ENCODE measurements around the gene ZNF763.

DNA sequence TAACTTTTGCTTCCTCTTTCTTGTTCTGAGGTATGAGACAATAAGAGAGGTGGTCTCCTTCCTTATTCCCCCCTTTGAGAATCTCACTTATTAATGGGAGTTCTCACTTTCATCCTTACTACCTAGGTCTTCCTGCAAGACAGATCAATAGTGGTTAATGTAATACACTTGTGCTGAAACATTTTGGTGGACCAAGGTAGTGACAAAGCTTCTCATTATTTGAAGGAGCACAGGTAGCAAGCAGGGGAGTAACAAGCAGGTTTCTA, 22.1 kb upstream of the ZNF763 start:
- TF ChIP-seq POLR2AphosphoS5 (IDR thresholded peaks at IDR 0.05; ENCODE audit: low read depth, low read length) = no peak
- TF ChIP-seq, protein P1, sequence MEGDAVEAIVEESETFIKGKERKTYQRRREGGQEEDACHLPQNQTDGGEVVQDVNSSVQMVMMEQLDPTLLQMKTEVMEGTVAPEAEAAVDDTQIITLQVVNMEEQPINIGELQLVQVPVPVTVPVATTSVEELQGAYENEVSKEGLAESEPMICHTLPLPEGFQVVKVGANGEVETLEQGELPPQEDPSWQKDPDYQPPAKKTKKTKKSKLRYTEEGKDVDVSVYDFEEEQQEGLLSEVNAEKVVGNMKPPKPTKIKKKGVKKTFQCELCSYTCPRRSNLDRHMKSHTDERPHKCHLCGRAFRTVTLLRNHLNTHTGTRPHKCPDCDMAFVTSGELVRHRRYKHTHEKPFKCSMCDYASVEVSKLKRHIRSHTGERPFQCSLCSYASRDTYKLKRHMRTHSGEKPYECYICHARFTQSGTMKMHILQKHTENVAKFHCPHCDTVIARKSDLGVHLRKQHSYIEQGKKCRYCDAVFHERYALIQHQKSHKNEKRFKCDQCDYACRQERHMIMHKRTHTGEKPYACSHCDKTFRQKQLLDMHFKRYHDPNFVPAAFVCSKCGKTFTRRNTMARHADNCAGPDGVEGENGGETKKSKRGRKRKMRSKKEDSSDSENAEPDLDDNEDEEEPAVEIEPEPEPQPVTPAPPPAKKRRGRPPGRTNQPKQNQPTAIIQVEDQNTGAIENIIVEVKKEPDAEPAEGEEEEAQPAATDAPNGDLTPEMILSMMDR (IDR thresholded peaks at IDR 0.05) = no peak
- TF ChIP-seq, protein P2, sequence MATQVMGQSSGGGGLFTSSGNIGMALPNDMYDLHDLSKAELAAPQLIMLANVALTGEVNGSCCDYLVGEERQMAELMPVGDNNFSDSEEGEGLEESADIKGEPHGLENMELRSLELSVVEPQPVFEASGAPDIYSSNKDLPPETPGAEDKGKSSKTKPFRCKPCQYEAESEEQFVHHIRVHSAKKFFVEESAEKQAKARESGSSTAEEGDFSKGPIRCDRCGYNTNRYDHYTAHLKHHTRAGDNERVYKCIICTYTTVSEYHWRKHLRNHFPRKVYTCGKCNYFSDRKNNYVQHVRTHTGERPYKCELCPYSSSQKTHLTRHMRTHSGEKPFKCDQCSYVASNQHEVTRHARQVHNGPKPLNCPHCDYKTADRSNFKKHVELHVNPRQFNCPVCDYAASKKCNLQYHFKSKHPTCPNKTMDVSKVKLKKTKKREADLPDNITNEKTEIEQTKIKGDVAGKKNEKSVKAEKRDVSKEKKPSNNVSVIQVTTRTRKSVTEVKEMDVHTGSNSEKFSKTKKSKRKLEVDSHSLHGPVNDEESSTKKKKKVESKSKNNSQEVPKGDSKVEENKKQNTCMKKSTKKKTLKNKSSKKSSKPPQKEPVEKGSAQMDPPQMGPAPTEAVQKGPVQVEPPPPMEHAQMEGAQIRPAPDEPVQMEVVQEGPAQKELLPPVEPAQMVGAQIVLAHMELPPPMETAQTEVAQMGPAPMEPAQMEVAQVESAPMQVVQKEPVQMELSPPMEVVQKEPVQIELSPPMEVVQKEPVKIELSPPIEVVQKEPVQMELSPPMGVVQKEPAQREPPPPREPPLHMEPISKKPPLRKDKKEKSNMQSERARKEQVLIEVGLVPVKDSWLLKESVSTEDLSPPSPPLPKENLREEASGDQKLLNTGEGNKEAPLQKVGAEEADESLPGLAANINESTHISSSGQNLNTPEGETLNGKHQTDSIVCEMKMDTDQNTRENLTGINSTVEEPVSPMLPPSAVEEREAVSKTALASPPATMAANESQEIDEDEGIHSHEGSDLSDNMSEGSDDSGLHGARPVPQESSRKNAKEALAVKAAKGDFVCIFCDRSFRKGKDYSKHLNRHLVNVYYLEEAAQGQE (IDR thresholded peaks at IDR 0.05; ENCODE audit: insufficient read depth in 1 of 2, low read depth in 2 of 2, low read length in 1 of 2) = no peak
- no peak for TF ChIP-seq TCF7L2 (IDR thresholded peaks at IDR 0.05; ENCODE audit: low read depth, low read length)
- TF ChIP-seq SIN3A (IDR thresholded peaks at IDR 0.05; ENCODE audit: borderline replicate concordance, insufficient read depth, low read depth, low read length) = no peak

All from Panc1 (cell line).